Measurements from ENCODE around the gene KCNT1. TPM values are rescaled to one million over a fixed set of nuclear protein-coding genes. Genes with fewer than 3 reads are reported as not detected.

KCNT1 gene
- total RNA-seq, 1 experiment from 2014 or later: 0.68 TPM

DNA sequence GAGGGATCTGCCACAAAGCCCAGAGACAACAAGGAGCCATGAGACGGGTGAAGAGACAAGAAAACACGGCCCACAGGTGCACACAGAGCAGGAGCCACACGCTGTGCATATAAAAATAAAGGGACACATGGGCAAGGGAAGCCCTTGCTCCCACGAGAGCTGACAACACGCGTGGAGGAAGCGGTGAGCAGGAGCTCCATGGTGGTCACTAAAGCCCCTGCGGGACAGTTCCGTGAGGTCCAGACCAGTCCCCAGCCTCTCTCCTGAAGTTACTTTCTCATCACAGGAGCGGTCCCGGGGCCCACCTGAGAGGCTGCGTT is 114.6 kb downstream of the KCNT1 start:
- Histone ChIP-seq H3K9ac (ENCODE audit: extremely low read depth, insufficient read length, low read length) (no peak overlapping the region), H3K9me3 (ENCODE audit: control insufficient read depth, low read depth, low read length) (no peaks in the 10 kb centered on the region), H3K79me1 (ENCODE audit: insufficient read depth, low read depth, low read length, poor library complexity, severe bottlenecking) (no peaks in the 10 kb centered on the region), H2BK12ac (ENCODE audit: insufficient read length, low read depth, low read length) (no peak overlapping the region), H2AFZ (ENCODE audit: low read length) (no peak overlapping the region), H3K56ac (ENCODE audit: insufficient read length, low read depth, low read length) (no peak overlapping the region), H3K79me2 (ENCODE audit: insufficient read depth, low read length) (0 out of 2 replicates have a peak, but pooled peaks cover 1% of the 10 kb centered on the region), H3K18ac (ENCODE audit: insufficient read length, low read depth, low read length) (no peak overlapping the region), H3K27ac (ENCODE audit: insufficient read length, low read depth, low read length) (no peak overlapping the region), H2BK5ac (ENCODE audit: insufficient read length, low read length) (no peak overlapping the region), H4K20me1 (ENCODE audit: control insufficient read depth, insufficient read depth, insufficient read length) (no peaks in the 10 kb centered on the region), H3T11ph (ENCODE audit: low read length) (no peak overlapping the region), H3K4me2 (ENCODE audit: insufficient read depth, insufficient read length, low read length) (no peak overlapping the region), H3K27me3 (ENCODE audit: insufficient read depth, low read length) (no peaks in the 10 kb centered on the region), H3K23ac (ENCODE audit: insufficient read length, low read depth, low read length) (no peak overlapping the region), H2AK5ac (ENCODE audit: insufficient read length, low read length) (no peak overlapping the region), H2BK120ac (ENCODE audit: low read depth, low read length, poor library complexity, severe bottlenecking) (no peak overlapping the region), H3K14ac (ENCODE audit: insufficient read depth, low read length) (no peak overlapping the region), H4K8ac (replicated peaks; ENCODE audit: insufficient read length, low read depth, low read length) (no peak overlapping the region), H3K4me1 (ENCODE audit: insufficient read depth, low read length) (no peaks in the 10 kb centered on the region), H2BK20ac (ENCODE audit: low read depth, low read length, poor library complexity, severe bottlenecking) (no peak overlapping the region), H3K4ac (ENCODE audit: low read depth, low read length) (no peak overlapping the region), H4K5ac (ENCODE audit: insufficient read length, low read depth, low read length) (no peak overlapping the region), H4K91ac (ENCODE audit: insufficient read length, low read depth, low read length) (no peak overlapping the region), H3K23me2 (ENCODE audit: insufficient read length, low read depth, low read length, poor library complexity, severe bottlenecking) (no peaks in the 10 kb centered on the region), H2BK15ac (ENCODE audit: low read depth, low read length) (no peak overlapping the region)
- WGBS (ENCODE audit: extremely low coverage, insufficient read length, low lambda C conversion rate): no CpG with 5 or more reads among the region's 12 CpGs
- no peaks in the 10 kb centered on the region for H3K4me1 Mint-ChIP-seq
- no peaks in the 10 kb centered on the region for H3K9me3 Mint-ChIP-seq
- H3K27ac Mint-ChIP-seq: peak overlapping the region in 2 of 3 experiments; percentile 75 to 88; a peak in 5 of 7 replicates
- peaks cover 44 to 95% (median 95%) of the 10 kb centered on the region in 3 experiments for H3K36me3 Mint-ChIP-seq (ENCODE audit: insufficient read depth in 1 of 3, low read depth in 3 of 3)
- no peak for DNase-seq
- peaks cover 2% of the 10 kb centered on the region; the same call in 1 of the 2 replicates for H3K27me3 Mint-ChIP-seq (ENCODE audit: low read depth)
- no peak overlapping the region for H3K4me3 Mint-ChIP-seq
- TF ChIP-seq, protein P1, sequence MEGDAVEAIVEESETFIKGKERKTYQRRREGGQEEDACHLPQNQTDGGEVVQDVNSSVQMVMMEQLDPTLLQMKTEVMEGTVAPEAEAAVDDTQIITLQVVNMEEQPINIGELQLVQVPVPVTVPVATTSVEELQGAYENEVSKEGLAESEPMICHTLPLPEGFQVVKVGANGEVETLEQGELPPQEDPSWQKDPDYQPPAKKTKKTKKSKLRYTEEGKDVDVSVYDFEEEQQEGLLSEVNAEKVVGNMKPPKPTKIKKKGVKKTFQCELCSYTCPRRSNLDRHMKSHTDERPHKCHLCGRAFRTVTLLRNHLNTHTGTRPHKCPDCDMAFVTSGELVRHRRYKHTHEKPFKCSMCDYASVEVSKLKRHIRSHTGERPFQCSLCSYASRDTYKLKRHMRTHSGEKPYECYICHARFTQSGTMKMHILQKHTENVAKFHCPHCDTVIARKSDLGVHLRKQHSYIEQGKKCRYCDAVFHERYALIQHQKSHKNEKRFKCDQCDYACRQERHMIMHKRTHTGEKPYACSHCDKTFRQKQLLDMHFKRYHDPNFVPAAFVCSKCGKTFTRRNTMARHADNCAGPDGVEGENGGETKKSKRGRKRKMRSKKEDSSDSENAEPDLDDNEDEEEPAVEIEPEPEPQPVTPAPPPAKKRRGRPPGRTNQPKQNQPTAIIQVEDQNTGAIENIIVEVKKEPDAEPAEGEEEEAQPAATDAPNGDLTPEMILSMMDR (conservative IDR thresholded peaks at IDR 0.05): no peak
